HEK293 (cell line): ENCODE results near the gene MORC4.

Experiments
- CTCF ChIA-PET: fragments of 350-600 bp; formaldehyde crosslinking; extraction: SDS; loops from one replicate; lab custom pipeline; 2021; ENCODE audit warnings: antibody characterized with exemption; lab: Yijun Ruan, JAX
- POLR2A ChIA-PET: fragments of 300-600 bp; formaldehyde crosslinking; extraction: SDS; loops from one replicate; lab custom pipeline; 2020; ENCODE audit warnings: antibody characterized with exemption, inconsistent platforms; lab: Yijun Ruan, JAX
- H3K27ac ChIP-seq: fragments of 200-500 bp; sonication (Bioruptor generic); 2 replicates; pipeline ENCODE4 v1.5.1; 2014; ENCODE audit warnings: low read depth, low read length, control low read depth, inconsistent platforms; ENCODE audit errors: extremely low read depth
- H3K36me3 ChIP-seq, 2 experiments: fragments of 200-500 bp in 1 of 2; sonication (Bioruptor generic) in 1 of 2; 1 replicate in 1 of 2; 2 replicates in 1 of 2; pipeline ENCODE4 v1.5.1; 2014 to 2017; ENCODE audit warnings: inconsistent platforms in 2 of 2, low read length in 2 of 2; ENCODE audit not compliant: control insufficient read depth in 2 of 2, insufficient read depth in 1 of 2
- H3K4me1 ChIP-seq: fragments of 200-500 bp; sonication (Bioruptor generic); 2 replicates; pipeline ENCODE4 v1.5.1; 2014; ENCODE audit warnings: mild to moderate bottlenecking, low read length, inconsistent platforms; ENCODE audit not compliant: control insufficient read depth, insufficient read depth
- H3K4me3 ChIP-seq: 2 replicates; pipeline ENCODE4 v1.5.1; 2011; ENCODE audit warnings: low read depth, mild to moderate bottlenecking, control low read depth, low read length, moderate library complexity
- H3K9me3 ChIP-seq: fragments of 200-500 bp; sonication (Bioruptor generic); 2 replicates; pipeline ENCODE4 v1.5.1; 2014; ENCODE audit warnings: low read depth, low read length, inconsistent platforms; ENCODE audit not compliant: control insufficient read depth, insufficient read depth
- FEZF1 ChIP-seq: fragments of 450-650 bp; formaldehyde crosslinking; IDR thresholded peaks from 2 replicates; pipeline ENCODE4 v1.5.1; 2016; ENCODE audit warnings: missing biosample characterization, missing genetic modification characterization
- OSR2 ChIP-seq: fragments of 450-650 bp; formaldehyde crosslinking; IDR thresholded peaks from 2 replicates; pipeline ENCODE4 v1.5.1; 2016; ENCODE audit warnings: missing biosample characterization, missing genetic modification characterization
- ZBTB1 ChIP-seq: fragments of 450-650 bp; formaldehyde crosslinking; IDR thresholded peaks from 2 replicates; pipeline ENCODE4 v1.5.1; 2016; ENCODE audit warnings: missing biosample characterization, missing genetic modification characterization
- ZBTB48 ChIP-seq: fragments of 450-650 bp; formaldehyde crosslinking; IDR thresholded peaks from 2 replicates; pipeline ENCODE4 v1.5.1; 2016; ENCODE audit warnings: missing biosample characterization, missing genetic modification characterization
- ZEB2 ChIP-seq: fragments of 450-650 bp; formaldehyde crosslinking; IDR thresholded peaks from 2 replicates; pipeline ENCODE4 v1.5.1; 2016; ENCODE audit warnings: missing biosample characterization, missing genetic modification characterization
- ZNF169 ChIP-seq: fragments of 450-650 bp; formaldehyde crosslinking; IDR thresholded peaks from 2 replicates; pipeline ENCODE4 v1.5.1; 2016; ENCODE audit warnings: missing biosample characterization, missing genetic modification characterization
- ZNF274 ChIP-seq, 2 experiments: fragments of 200-500 bp in 1 of 2; fragments of 450-650 bp in 1 of 2; sonication (Bioruptor generic) in 1 of 2; formaldehyde crosslinking in 1 of 2; IDR thresholded peaks; 2 replicates each; pipeline versions ENCODE4 v1.5.1 to v1.6.1; 2014 to 2016; ENCODE audit warnings: borderline replicate concordance in 1 of 2, inconsistent platforms in 1 of 2, low read length in 1 of 2, missing biosample characterization in 1 of 2, missing genetic modification characterization in 1 of 2
- ZNF280D ChIP-seq: fragments of 450-650 bp; formaldehyde crosslinking; IDR thresholded peaks from 2 replicates; pipeline ENCODE4 v1.5.1; 2016; ENCODE audit warnings: missing biosample characterization, missing genetic modification characterization
- ZNF335 ChIP-seq: fragments of 450-650 bp; formaldehyde crosslinking; conservative IDR thresholded peaks from 2 replicates; pipeline ENCODE4 v1.5.1; 2016; ENCODE audit warnings: missing biosample characterization, missing genetic modification characterization
- ZNF654 ChIP-seq: fragments of 450-650 bp; formaldehyde crosslinking; IDR thresholded peaks from 2 replicates; pipeline ENCODE4 v1.5.1; 2016; ENCODE audit warnings: low read depth, missing biosample characterization, missing genetic modification characterization
- ZNF660 ChIP-seq: fragments of 450-650 bp; IDR thresholded peaks from 2 replicates; pipeline ENCODE4 v1.5.1; 2018; ENCODE audit warnings: missing biosample characterization, mild to moderate bottlenecking, missing genetic modification characterization
- ZNF76 ChIP-seq: fragments of 450-650 bp; formaldehyde crosslinking; IDR thresholded peaks from 2 replicates; pipeline ENCODE4; 2016; ENCODE audit warnings: low read depth, missing biosample characterization, missing genetic modification characterization, borderline replicate concordance
- ZXDB ChIP-seq: fragments of 450-650 bp; formaldehyde crosslinking; IDR thresholded peaks from 2 replicates; pipeline ENCODE4 v1.5.1; 2016; ENCODE audit warnings: missing biosample characterization, missing genetic modification characterization
- TF ChIP-seq, protein P1 (sequence below): fragments of 450-650 bp; formaldehyde crosslinking; IDR thresholded peaks from 2 replicates; pipeline ENCODE4 v1.5.1; 2016; ENCODE audit warnings: missing biosample characterization, missing genetic modification characterization
- TF ChIP-seq, protein P2 (sequence below): fragments of 450-650 bp; formaldehyde crosslinking; optimal IDR thresholded peaks from 2 replicates; pipeline ENCODE3; 2016; ENCODE audit warnings: missing biosample characterization, mild to moderate bottlenecking, missing genetic modification characterization
- TF ChIP-seq, protein P3 (sequence below): fragments of 450-650 bp; formaldehyde crosslinking; conservative IDR thresholded peaks from 2 replicates; pipeline ENCODE4 v1.5.1; 2016; ENCODE audit warnings: low read depth, missing biosample characterization, missing genetic modification characterization

Gene MORC4

DNA sequence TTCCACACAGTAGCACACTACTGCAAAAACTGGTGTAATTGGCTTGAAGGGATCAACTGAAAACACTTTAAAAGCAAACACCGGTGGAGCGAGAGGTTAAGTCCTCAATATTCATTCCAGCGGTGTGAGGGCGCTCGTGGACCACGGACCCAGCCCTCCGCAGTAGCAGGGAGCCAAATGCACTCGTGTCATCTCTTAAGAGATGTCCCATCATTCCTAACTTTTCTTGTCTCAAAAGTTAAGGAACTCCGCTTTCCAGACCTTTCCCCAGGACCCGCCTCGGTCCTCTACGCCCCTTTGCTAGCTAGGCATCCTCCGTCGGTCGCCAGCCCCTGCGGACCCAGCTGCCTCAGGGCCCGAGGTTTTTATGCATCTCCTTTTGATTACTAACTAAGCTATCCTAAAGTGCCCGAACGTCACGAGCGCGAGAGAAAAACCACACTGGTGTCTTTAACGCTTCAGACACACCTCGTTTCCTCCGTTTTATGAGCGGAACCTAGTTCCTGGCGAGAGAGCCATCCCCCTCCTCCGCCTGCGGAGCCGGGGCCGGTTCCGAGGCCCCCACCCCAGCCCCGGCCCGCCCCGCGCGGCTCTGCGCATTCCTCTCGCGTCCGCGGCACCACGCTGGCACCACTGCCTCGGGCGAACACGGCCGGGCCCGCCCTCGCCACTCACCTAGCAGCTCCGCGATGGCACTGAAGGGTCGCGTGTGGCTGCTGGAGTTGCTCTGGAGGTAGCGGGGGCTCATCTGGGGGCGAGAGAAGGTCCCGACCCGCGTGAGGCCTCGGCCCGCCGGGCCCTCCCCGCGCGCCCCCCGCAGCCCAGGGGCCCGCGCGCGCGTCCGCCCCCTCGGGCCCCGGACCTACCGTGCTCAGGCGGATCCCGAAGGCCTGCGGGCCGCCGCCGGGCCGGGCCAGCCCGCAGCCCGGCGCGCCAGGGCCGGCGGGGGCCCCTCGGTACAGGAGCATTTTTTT, 723 bp downstream of the MORC4 start:
- CTCF ChIA-PET = interaction anchor here (0.6 to 1.0 kb wide), 9 partner anchors 21 to 1314 kb away, joined by 3 to 4 read pairs (median 3); no protein-coding TSS in a partner anchor
- peaks cover 0 to 6% of the 10 kb centered on the region in 2 experiments; a peak in 1 of 3 replicates for H3K36me3 ChIP-seq
- 0 out of 2 replicates have a peak, but pooled peaks have one; percentile 26 for TF ChIP-seq FEZF1 (tag by site-specific recombination)
- no peak for TF ChIP-seq ZBTB1
- TF ChIP-seq, protein P1, sequence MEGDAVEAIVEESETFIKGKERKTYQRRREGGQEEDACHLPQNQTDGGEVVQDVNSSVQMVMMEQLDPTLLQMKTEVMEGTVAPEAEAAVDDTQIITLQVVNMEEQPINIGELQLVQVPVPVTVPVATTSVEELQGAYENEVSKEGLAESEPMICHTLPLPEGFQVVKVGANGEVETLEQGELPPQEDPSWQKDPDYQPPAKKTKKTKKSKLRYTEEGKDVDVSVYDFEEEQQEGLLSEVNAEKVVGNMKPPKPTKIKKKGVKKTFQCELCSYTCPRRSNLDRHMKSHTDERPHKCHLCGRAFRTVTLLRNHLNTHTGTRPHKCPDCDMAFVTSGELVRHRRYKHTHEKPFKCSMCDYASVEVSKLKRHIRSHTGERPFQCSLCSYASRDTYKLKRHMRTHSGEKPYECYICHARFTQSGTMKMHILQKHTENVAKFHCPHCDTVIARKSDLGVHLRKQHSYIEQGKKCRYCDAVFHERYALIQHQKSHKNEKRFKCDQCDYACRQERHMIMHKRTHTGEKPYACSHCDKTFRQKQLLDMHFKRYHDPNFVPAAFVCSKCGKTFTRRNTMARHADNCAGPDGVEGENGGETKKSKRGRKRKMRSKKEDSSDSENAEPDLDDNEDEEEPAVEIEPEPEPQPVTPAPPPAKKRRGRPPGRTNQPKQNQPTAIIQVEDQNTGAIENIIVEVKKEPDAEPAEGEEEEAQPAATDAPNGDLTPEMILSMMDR (tag by site-specific recombination) = peak; percentile 70
- TF ChIP-seq, protein P2, sequence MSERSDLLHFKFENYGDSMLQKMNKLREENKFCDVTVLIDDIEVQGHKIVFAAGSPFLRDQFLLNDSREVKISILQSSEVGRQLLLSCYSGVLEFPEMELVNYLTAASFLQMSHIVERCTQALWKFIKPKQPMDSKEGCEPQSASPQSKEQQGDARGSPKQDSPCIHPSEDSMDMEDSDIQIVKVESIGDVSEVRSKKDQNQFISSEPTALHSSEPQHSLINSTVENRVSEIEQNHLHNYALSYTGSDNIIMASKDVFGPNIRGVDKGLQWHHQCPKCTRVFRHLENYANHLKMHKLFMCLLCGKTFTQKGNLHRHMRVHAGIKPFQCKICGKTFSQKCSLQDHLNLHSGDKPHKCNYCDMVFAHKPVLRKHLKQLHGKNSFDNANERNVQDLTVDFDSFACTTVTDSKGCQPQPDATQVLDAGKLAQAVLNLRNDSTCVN (tag by site-specific recombination) = peak; percentile 65
- TF ChIP-seq ZNF76 (tag by site-specific recombination) = 0 out of 2 replicates have a peak, but pooled peaks have one; percentile 30
- TF ChIP-seq ZNF169 (tag by site-specific recombination) = no peak
- TF ChIP-seq ZBTB48 (tag by site-specific recombination) = peak; percentile 69
- TF ChIP-seq ZXDB (tag by site-specific recombination) = 0 out of 2 replicates have a peak, but pooled peaks have one; percentile 33
- TF ChIP-seq OSR2 = peak; percentile 46
- TF ChIP-seq ZNF280D (tag by site-specific recombination) = no peak
- TF ChIP-seq ZNF654 = peak; percentile 40
- TF ChIP-seq, protein P3, sequence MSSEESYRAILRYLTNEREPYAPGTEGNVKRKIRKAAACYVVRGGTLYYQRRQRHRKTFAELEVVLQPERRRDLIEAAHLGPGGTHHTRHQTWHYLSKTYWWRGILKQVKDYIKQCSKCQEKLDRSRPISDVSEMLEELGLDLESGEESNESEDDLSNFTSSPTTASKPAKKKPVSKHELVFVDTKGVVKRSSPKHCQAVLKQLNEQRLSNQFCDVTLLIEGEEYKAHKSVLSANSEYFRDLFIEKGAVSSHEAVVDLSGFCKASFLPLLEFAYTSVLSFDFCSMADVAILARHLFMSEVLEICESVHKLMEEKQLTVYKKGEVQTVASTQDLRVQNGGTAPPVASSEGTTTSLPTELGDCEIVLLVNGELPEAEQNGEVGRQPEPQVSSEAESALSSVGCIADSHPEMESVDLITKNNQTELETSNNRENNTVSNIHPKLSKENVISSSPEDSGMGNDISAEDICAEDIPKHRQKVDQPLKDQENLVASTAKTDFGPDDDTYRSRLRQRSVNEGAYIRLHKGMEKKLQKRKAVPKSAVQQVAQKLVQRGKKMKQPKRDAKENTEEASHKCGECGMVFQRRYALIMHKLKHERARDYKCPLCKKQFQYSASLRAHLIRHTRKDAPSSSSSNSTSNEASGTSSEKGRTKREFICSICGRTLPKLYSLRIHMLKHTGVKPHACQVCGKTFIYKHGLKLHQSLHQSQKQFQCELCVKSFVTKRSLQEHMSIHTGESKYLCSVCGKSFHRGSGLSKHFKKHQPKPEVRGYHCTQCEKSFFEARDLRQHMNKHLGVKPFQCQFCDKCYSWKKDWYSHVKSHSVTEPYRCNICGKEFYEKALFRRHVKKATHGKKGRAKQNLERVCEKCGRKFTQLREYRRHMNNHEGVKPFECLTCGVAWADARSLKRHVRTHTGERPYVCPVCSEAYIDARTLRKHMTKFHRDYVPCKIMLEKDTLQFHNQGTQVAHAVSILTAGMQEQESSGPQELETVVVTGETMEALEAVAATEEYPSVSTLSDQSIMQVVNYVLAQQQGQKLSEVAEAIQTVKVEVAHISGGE (tag by site-specific recombination) = 0 out of 2 replicates have a peak, but pooled peaks have one; percentile 17
- TF ChIP-seq ZEB2 = 0 out of 2 replicates have a peak, but pooled peaks have one; percentile 15
- TF ChIP-seq ZNF335 = peak; percentile 74
- TF ChIP-seq ZNF660 (tag by site-specific recombination) = no peak
- no peak for TF ChIP-seq ZNF274 (IDR thresholded peaks at IDR 0.05; ENCODE audit: low read length)
- TF ChIP-seq ZNF274 (tag by site-specific recombination; IDR thresholded peaks at IDR 0.05; ENCODE audit: borderline replicate concordance) = no peak
- H3K4me3 ChIP-seq = peak overlapping the region; percentile 62
- POLR2A ChIA-PET = interaction anchor here (1.0 to 1.1 kb wide), 2 partner anchors 10 to 125 kb away, joined by 3 to 4 read pairs; no protein-coding TSS in a partner anchor
- H3K9me3 ChIP-seq = no peaks in the 10 kb centered on the region
- peak overlapping the region; percentile 69; the same call in 1 of the 2 replicates for H3K27ac ChIP-seq
- H3K4me1 ChIP-seq = no peaks in the 10 kb centered on the region
